CD8-positive, alpha-beta memory T cell (primary cell): ENCODE measurements around the gene FCSK. TPM values are rescaled to one million over a fixed set of nuclear protein-coding genes. Genes with fewer than 3 reads are reported as not detected.
A peak's percentile ranks its signal among the peaks of the same experiment; 100 is the strongest.

Source experiments
- CTCF ChIA-PET: fragments of 350-600 bp; sonication (Branson Sonifier 250); formaldehyde crosslinking; loops from one replicate; lab custom pipeline; 2021; ENCODE audit warnings: antibody characterized with exemption; lab: Charles Lee
- POLR2A ChIA-PET: fragments of 350-600 bp; sonication (Branson Sonifier 250); formaldehyde crosslinking; loops from one replicate; lab custom pipeline; 2021; ENCODE audit warnings: antibody characterized with exemption; lab: Charles Lee
- DNase-seq, 5 donors: peaks; one replicate each; pipeline versions ENCODE4 v3.0.0 to v3.0.0-alpha.2; 2020 to 2022; ENCODE audit warnings: mixed read lengths in 1 of 5
- H3K27ac ChIP-seq: one replicate; pipeline ENCODE4 v1.7.0; 2013; ENCODE audit warnings: low read depth, mild to moderate bottlenecking, low read length, moderate library complexity
- H3K27me3 ChIP-seq: 2 replicates; pipeline ENCODE4 v1.7.0; 2013; ENCODE audit warnings: low read length, mild to moderate bottlenecking; ENCODE audit not compliant: insufficient read depth, poor library complexity, severe bottlenecking
- H3K36me3 ChIP-seq: 2 replicates; pipeline ENCODE4 v1.7.0; 2013; ENCODE audit warnings: mild to moderate bottlenecking, low read length, moderate library complexity; ENCODE audit not compliant: insufficient read depth
- H3K4me1 ChIP-seq: 2 replicates; pipeline ENCODE4 v1.7.0; 2013; ENCODE audit warnings: mild to moderate bottlenecking, low read length, moderate library complexity; ENCODE audit not compliant: insufficient read depth
- H3K4me3 ChIP-seq: 2 replicates; pipeline ENCODE4 v1.7.0; 2013; ENCODE audit warnings: mild to moderate bottlenecking, low read length
- H3K9me3 ChIP-seq: 2 replicates; pipeline ENCODE4 v1.7.0; 2013; ENCODE audit warnings: mild to moderate bottlenecking, low read length
- H3K27ac Mint-ChIP-seq, 8 donors: one replicate each; pipeline ENCODE4 v1.8.0; 2020 to 2021; ENCODE audit warnings: mixed read lengths in 8 of 8, mild to moderate bottlenecking in 6 of 8, inconsistent platforms in 3 of 8, moderate library complexity in 3 of 8
- H3K27me3 Mint-ChIP-seq, 2 donors: one replicate each; pipeline ENCODE4 v1.8.0; 2020 to 2021; ENCODE audit warnings: mixed read lengths in 2 of 2, mild to moderate bottlenecking in 1 of 2, moderate library complexity in 1 of 2
- H3K36me3 Mint-ChIP-seq, 3 donors: one replicate each; pipeline ENCODE4 v1.8.0; 2020 to 2021; ENCODE audit warnings: mixed read lengths in 3 of 3, inconsistent platforms in 1 of 3, mild to moderate bottlenecking in 1 of 3
- H3K4me1 Mint-ChIP-seq, 3 donors: one replicate each; pipeline ENCODE4 v1.8.0; 2020 to 2021; ENCODE audit warnings: mixed read lengths in 3 of 3, inconsistent platforms in 1 of 3, mild to moderate bottlenecking in 1 of 3
- H3K4me3 Mint-ChIP-seq, 7 donors: one replicate each; pipeline ENCODE4 v1.8.0; 2020 to 2021; ENCODE audit warnings: mixed read lengths in 7 of 7, mild to moderate bottlenecking in 6 of 7, moderate library complexity in 4 of 7, inconsistent platforms in 2 of 7
- H3K9me3 Mint-ChIP-seq, 5 donors: one replicate each; pipeline ENCODE4 v1.8.0; 2020 to 2022; ENCODE audit warnings: mixed read lengths in 5 of 5, mild to moderate bottlenecking in 3 of 5, moderate library complexity in 2 of 5, inconsistent platforms in 1 of 5
- polyA plus RNA-seq: library from polyadenylated mRNA; unstranded; fragments of 300-500 nt; fragmentation: Illumina TruSeq; gene quantifications from one replicate; pipeline ENCODE4 v1.2.3, GENCODE V29; 2021
- total RNA-seq, 2 experiments: library from RNA; stranded (reverse); gene quantifications; one replicate each; pipeline ENCODE4 v1.2.3, GENCODE V29; 2021

The FCSK gene
- total and polyA plus RNA-seq, 3 experiments from 2014 or later, result 7.8 to 16.9 (median 15.1) TPM

GRCh38 chr16:70453117-70453891 lies 1.1 kb upstream of the FCSK start:
- DNase-seq, result no peak
- Mint-ChIP-seq H3K9me3 (no peaks in the 10 kb centered on the region), H3K4me1 (peaks cover 15 to 34% (median 25%) of the 10 kb centered on the region in 3 donors), H3K4me3 (peak overlapping the region; percentile 86 to 96 (median 93)), H3K27ac (peak overlapping the region in 6 of 8 donors; percentile 56 to 92 (median 90)), H3K27me3 (peaks cover 0 to 2% of the 10 kb centered on the region in 2 donors), H3K36me3 (peaks cover 0 to 4% (median 0%) of the 10 kb centered on the region in 3 donors)
- no peaks in the 10 kb centered on the region for H3K36me3 ChIP-seq
- CTCF ChIA-PET, result interaction anchor here (0.8 to 2.1 kb wide), 9 partner anchors 12 to 106 kb away, joined by 3 to 10 read pairs (median 5); partner anchors contain the start of genes DDX19A and ST3GAL2
- peaks cover 12% of the 10 kb centered on the region for H3K4me1 ChIP-seq
- H3K9me3 ChIP-seq, result no peaks in the 10 kb centered on the region
- no peaks in the 10 kb centered on the region for H3K27me3 ChIP-seq
- POLR2A ChIA-PET, result interaction anchor here (0.7 to 2.2 kb wide), 9 partner anchors 16 to 165 kb away, joined by 3 to 9 read pairs (median 7); partner anchors contain the start of genes AARS1 and DDX19A
- peak overlapping the region; percentile 83 for H3K27ac ChIP-seq
- H3K4me3 ChIP-seq, result peak overlapping the region; percentile 99

- DNase-seq, result peak in 2 of 5 donors; percentile 18 to 19
- POLR2A ChIA-PET, result interaction anchor here (0.7 to 2.2 kb wide), 9 partner anchors 16 to 165 kb away, joined by 3 to 9 read pairs (median 7); partner anchors contain the start of genes AARS1 and DDX19A
- no peaks in the 10 kb centered on the region for H3K9me3 ChIP-seq
- H3K36me3 Mint-ChIP-seq, result peaks cover 0 to 4% (median 0%) of the 10 kb centered on the region in 3 donors
- H3K36me3 ChIP-seq, result no peaks in the 10 kb centered on the region
- peak overlapping the region; percentile 86 to 96 (median 93) for H3K4me3 Mint-ChIP-seq
- peaks cover 12% of the 10 kb centered on the region for H3K4me1 ChIP-seq
- H3K27me3 ChIP-seq, result no peaks in the 10 kb centered on the region
- H3K27ac ChIP-seq, result peak overlapping the region; percentile 83
- H3K4me1 Mint-ChIP-seq, result peaks cover 15 to 34% (median 25%) of the 10 kb centered on the region in 3 donors
- H3K9me3 Mint-ChIP-seq, result no peaks in the 10 kb centered on the region
- CTCF ChIA-PET, result interaction anchor here (0.8 to 2.1 kb wide), 11 partner anchors 10 to 107 kb away, joined by 3 to 10 read pairs (median 4); partner anchors contain the start of genes DDX19A and ST3GAL2
- peak overlapping the region; percentile 56 to 93 (median 90) for H3K27ac Mint-ChIP-seq
- peaks cover 0 to 2% of the 10 kb centered on the region in 2 donors for H3K27me3 Mint-ChIP-seq
- peak overlapping the region; percentile 99 for H3K4me3 ChIP-seq
These were observed 538 bp upstream of the FCSK start for GRCh38 chr16:70453892-70454221.

- Histone ChIP-seq H3K9me3 (no peaks in the 10 kb centered on the region), H3K4me3 (no peak overlapping the region), H3K4me1 (peaks cover 12% of the 10 kb centered on the region), H3K27ac (no peak overlapping the region), H3K36me3 (no peaks in the 10 kb centered on the region), H3K27me3 (no peaks in the 10 kb centered on the region)
- POLR2A ChIA-PET, result interaction anchor here (1.4 kb wide), 1 partner anchor 18 kb away, joined by 4 read pairs; no protein-coding TSS in a partner anchor
- no peaks in the 10 kb centered on the region for H3K27me3 Mint-ChIP-seq
- no peak for DNase-seq
- no peaks in the 10 kb centered on the region for H3K9me3 Mint-ChIP-seq
- CTCF ChIA-PET, result no interaction called here
- H3K4me3 Mint-ChIP-seq, result peak overlapping the region in 6 of 7 donors; percentile 85 to 96 (median 92)
- peak overlapping the region in 2 of 8 donors; percentile 92 to 94 for H3K27ac Mint-ChIP-seq
- H3K36me3 Mint-ChIP-seq, result peaks cover 0 to 4% (median 0%) of the 10 kb centered on the region in 3 donors
- peaks cover 15 to 32% (median 25%) of the 10 kb centered on the region in 3 donors for H3K4me1 Mint-ChIP-seq
These were observed 1.5 kb downstream of the FCSK start for GRCh38 chr16:70455910-70456309.

GRCh38 chr16:70457446-70458166 lies 3.2 kb downstream of the FCSK start:
- Histone ChIP-seq H3K27me3 (no peaks in the 10 kb centered on the region), H3K9me3 (no peaks in the 10 kb centered on the region), H3K36me3 (no peaks in the 10 kb centered on the region), H3K4me3 (no peak overlapping the region), H3K27ac (no peak overlapping the region), H3K4me1 (peaks cover 12% of the 10 kb centered on the region)
- H3K9me3 Mint-ChIP-seq, result no peaks in the 10 kb centered on the region
- peak overlapping the region in 1 of 8 donors; percentile 24 for H3K27ac Mint-ChIP-seq
- H3K4me1 Mint-ChIP-seq, result peaks cover 15 to 36% (median 25%) of the 10 kb centered on the region in 3 donors
- no peaks in the 10 kb centered on the region for H3K27me3 Mint-ChIP-seq
- ChIA-PET CTCF (interaction anchor here (0.7 kb wide), 1 partner anchor 19 kb away, joined by 3 read pairs; no protein-coding TSS in a partner anchor), POLR2A (no interaction called here)
- peaks cover 0 to 10% (median 0%) of the 10 kb centered on the region in 3 donors for H3K36me3 Mint-ChIP-seq
- peak overlapping the region in 4 of 7 donors; percentile 38 to 64 (median 50) for H3K4me3 Mint-ChIP-seq
- no peak for DNase-seq

- H3K27ac ChIP-seq, result no peak overlapping the region
- H3K27me3 ChIP-seq, result no peaks in the 10 kb centered on the region
- no peaks in the 10 kb centered on the region for H3K36me3 ChIP-seq
- no peak for DNase-seq
- Mint-ChIP-seq H3K4me3 (no peak overlapping the region), H3K36me3 (peaks cover 0 to 23% (median 0%) of the 10 kb centered on the region in 3 donors), H3K27me3 (no peaks in the 10 kb centered on the region), H3K27ac (peak overlapping the region in 1 of 8 donors; percentile 33), H3K9me3 (no peaks in the 10 kb centered on the region), H3K4me1 (peaks cover 6 to 19% (median 6%) of the 10 kb centered on the region in 3 donors)
- H3K4me1 ChIP-seq, result no peaks in the 10 kb centered on the region
- ChIA-PET POLR2A (no interaction called here), CTCF (interaction anchor here (1.0 kb wide), 1 partner anchor 88 kb away, joined by 3 read pairs; no protein-coding TSS in a partner anchor)
- no peak overlapping the region for H3K4me3 ChIP-seq
- no peaks in the 10 kb centered on the region for H3K9me3 ChIP-seq
These were observed 6.4 kb downstream of the FCSK start for GRCh38 chr16:70460737-70461261.

GRCh38 chr16:70463235-70463634 lies 8.8 kb downstream of the FCSK start:
- peak overlapping the region in 1 of 8 donors; percentile 18 for H3K27ac Mint-ChIP-seq
- peaks cover 0 to 35% (median 5%) of the 10 kb centered on the region in 3 donors for H3K36me3 Mint-ChIP-seq
- Histone ChIP-seq H3K9me3 (no peaks in the 10 kb centered on the region), H3K36me3 (no peaks in the 10 kb centered on the region), H3K27me3 (no peaks in the 10 kb centered on the region), H3K4me3 (no peak overlapping the region), H3K4me1 (no peaks in the 10 kb centered on the region), H3K27ac (no peak overlapping the region)
- H3K9me3 Mint-ChIP-seq, result no peaks in the 10 kb centered on the region
- H3K4me3 Mint-ChIP-seq, result no peak overlapping the region
- CTCF ChIA-PET, result interaction anchor here (0.6 to 1.5 kb wide), 3 partner anchors 9 to 64 kb away, joined by 3 read pairs; partner anchors contain the start of gene FCSK
- no peaks in the 10 kb centered on the region for H3K27me3 Mint-ChIP-seq
- peaks cover 0 to 4% (median 1%) of the 10 kb centered on the region in 3 donors for H3K4me1 Mint-ChIP-seq
- DNase-seq, result no peak
- POLR2A ChIA-PET, result no interaction called here

- Histone ChIP-seq H3K4me1 (no peaks in the 10 kb centered on the region), H3K27ac (no peak overlapping the region), H3K36me3 (no peaks in the 10 kb centered on the region), H3K4me3 (no peak overlapping the region), H3K9me3 (no peaks in the 10 kb centered on the region), H3K27me3 (no peaks in the 10 kb centered on the region)
- Mint-ChIP-seq H3K36me3 (peaks cover 0 to 43% (median 5%) of the 10 kb centered on the region in 3 donors), H3K9me3 (no peaks in the 10 kb centered on the region), H3K4me3 (no peak overlapping the region), H3K27me3 (no peaks in the 10 kb centered on the region), H3K27ac (peak overlapping the region in 1 of 8 donors; percentile 55), H3K4me1 (peaks cover 0 to 4% (median 1%) of the 10 kb centered on the region in 3 donors)
- ChIA-PET CTCF (interaction anchor here (1.5 kb wide), 1 partner anchor 85 kb away, joined by 3 read pairs; no protein-coding TSS in a partner anchor), POLR2A (no interaction called here)
- no peak for DNase-seq
These were observed 11.8 kb downstream of the FCSK start for GRCh38 chr16:70465999-70466804.
